NCI-H82 (cell line): ENCODE measurements around the gene DPP3.
"Not testable (repeated sequence)": the region's sequence is repeated elsewhere in the genome, so short reads cannot be mapped to it uniquely, and the experiment has no call there.

ENCODE experiments used
- DNase-seq: peaks from one replicate; lab custom pipeline; 2025; lab: John Stamatoyannopoulos, UW

The DPP3 gene

DNA sequence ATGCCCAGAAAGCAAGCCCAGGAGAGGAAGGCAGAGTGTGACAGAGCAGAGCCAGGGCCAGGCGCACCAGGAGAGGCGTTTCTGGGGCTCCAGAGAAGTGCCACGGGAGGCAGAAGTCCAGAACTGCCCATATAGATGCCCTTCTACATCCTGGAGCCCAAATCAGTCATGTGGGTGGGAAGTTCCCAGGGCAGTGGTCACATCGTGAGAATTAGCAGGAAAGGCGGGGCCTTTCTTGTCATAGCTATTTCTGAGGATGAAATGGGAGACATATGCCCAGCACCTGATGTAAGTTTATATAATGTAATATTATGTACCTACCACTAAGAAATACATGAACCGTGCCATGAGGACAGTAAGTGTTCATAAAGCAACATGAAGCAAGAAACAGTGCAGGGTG, 52.5 kb downstream of the DPP3 start:
- no peak for DNase-seq

DNA sequence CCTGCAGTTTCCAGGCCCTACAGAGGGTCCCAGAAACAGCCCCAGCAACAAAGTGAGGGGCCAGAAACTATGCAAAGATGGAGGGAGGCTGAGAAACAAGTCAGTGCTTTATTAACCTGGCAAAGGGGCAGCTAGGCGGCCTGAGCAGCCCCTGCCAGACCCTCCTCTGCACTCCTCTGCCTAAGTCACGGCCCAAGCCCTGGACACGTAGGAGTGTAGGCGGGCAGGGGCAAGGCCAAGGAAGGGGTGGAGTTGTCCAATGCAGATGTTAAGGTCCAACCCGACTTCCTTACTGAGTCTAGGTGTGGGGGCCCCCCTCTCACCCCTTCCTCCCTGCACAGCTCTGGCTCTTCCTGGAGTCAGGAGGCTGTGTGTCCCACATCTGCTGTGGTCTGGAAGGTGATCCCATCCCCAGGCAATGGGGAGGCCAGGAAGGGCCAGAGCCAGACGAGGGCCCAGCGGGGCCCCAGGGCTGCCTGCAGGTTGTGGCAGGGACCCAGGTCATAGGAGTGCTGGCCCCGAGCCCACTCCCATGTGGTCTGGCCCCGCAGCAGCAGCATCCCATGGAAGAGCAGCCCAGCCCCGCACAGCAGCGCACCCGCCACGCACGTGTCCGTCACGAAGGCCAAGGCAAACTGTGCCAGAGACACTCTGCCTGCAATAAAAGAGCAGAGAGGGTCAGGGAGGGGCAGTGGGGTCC, 59.1 kb downstream of the DPP3 start:
- DNase-seq, result no peak

DNA sequence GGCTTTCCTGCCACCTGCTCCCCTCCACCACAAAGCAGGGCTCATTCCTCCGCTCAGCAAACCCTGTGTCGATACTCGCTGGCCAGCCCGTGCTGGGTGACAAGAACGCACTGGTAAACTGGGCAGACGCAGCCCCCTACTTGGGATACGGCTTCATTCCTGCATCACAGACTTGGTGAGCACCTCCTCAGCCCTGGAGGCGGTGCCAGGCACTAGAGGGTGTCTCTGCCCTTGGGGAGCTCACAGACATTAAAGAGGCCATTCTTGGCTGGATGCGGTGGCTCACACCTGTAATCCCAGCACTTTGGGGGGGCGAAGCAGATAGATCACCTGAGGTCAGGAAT, 59.6 kb downstream of the DPP3 start:
- DNase-seq, result no peak

DNA sequence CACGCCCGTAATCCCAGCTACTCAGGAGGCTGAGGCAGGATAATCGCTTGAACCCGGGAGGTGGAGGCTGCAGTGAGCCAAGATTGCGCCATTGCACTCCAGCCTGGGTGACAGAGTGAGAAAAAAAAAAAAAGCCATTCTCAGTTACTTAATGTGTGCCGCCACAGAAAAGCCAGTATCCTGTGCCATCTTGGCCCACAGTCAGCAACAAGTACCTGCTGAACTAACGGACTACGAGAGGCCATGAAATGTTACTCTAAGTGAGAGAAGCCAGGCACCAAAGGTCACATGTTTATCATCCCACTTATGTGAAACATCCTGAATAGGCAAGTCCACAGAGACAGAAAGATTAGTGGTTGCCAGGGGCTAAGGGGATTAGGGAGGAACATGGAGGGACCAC, 60.4 kb downstream of the DPP3 start:
- peak; percentile 52 for DNase-seq

DNA sequence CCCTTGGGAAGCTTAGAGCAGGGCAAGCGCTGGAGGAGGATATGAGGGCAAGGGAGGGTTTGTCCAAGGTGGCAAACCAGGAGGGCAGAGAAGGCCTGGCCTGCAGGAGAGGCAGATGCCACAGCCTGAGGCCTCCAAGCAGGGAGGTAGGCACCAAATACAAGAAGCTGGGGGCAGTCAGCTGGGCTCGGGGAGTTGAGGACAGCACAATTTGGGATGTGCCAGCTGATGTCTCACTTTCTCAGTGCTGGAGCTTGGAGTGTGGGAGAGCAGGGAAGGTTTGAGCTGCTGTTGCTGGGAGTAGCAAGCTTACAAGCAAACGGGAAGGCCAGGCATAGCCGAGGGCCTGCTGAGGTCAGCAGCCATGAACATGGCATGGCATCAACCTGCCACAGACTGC, 61.7 kb downstream of the DPP3 start:
- no peak for DNase-seq

DNA sequence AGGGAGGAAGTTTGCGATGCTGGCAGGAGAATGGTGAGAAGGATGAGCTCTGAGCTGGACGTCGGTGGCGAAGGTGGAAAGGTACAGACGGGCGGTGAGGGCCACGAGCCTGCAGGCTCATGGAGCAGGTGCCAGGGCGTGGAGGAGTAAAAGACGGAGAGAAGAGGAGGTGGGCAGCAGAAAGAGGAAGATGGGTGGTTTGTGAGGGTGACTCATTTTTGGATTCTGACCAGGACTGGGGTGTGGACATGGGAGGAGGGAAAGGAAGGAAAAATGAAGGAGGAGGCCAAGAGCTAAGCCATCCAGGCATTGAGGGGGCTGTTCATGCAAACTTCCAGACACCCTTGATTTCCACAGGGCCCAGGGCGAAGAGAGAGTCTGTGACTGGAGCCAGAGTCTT, 62.1 kb downstream of the DPP3 start:
- no peak for DNase-seq

- DNase-seq, result peak; percentile 71
These were observed 63.3 kb downstream of the DPP3 start for GRCh38 chr11:66543263-66544107.

DNA sequence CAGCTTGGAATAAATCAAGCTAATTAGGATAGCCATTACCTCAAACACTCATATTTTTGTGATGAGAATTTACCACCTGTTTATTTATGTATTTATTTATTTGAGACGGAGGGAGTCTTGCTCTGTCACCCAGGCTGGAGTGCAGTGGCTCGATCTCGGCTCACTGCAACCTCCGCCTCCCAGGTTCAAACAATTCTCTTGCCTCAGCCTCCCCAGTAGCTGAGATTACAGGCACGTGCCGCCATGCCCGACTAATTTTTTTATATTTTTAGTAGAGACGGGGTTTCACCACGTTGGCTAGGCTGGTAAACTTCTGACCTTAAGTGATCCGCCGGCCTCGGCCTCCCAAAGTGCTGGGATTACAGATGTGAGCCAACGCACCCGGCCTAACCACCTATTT, 64.7 kb downstream of the DPP3 start:
- DNase-seq, result not testable (repeated sequence)

DNA sequence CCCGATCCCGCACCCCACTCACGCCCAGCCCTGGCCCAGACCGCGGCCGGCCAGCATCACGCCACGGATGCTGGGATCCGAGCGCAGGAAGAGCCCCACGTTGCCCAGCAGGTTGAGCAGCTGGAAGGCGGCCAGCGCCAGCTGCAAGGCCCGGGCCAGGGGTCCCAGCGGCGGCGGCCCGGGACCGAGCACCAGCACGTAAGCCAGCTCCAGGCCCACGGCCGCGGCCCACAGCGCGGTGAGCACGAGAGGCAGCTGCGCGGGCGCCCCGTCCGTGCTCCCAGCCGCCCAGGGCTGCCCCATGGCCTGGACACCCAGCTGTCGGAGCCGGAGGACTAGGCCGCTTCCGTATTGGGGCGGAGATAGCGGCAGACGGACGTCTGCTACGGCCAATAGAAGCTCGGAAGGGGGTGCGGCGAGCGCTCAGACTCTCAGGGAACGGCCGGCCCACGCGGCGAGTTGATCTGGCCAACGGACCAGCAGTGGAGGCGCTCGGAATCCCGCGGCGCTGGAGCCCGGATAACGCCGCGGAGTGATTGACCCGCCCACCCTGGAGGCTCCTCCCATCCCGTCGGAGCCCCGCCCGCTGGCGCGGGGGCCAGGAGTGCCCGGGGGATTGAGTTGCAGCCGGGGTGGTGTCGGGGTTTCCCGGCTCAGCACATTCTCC, 65.6 kb downstream of the DPP3 start, which contains the start of gene ZDHHC24:
ZDHHC24 (minus strand) TSS at position 348 of the 667 bp plus-strand sequence; CDS start at position 303, 45 bp downstream.
- peak; percentile 97 for DNase-seq

DNA sequence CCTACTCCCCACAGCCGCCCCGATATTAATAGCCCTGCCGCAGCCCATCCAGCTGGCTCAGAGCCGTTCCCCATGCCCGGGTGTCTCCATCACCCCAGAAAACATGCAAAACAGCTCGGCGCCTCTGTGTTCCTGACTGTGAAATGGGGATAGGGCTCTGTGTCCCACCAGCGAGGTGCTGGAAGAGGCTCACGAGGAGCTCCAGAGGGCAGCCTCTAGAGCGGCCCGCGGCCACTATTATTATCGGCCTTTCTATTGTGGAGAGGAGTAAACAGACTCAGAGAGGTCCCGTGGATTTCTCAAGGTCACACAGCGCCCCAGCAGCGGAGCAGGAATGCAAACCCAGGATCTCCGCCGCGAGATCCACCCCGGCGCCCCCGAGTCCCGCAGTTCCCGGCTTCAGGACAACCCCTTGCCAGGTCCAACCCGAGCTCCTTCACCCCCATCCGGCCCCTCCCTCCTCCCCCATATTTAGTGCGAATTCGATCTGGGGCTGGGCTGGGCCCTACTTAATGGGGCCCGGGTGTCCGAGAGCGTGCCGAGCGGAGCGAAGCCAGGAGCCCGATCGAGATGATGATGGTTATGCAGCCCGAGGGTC, 66.2 kb downstream of the DPP3 start, which contains the start of gene ACTN3:
ACTN3 (plus strand) TSS at position 536 of the 598 bp plus-strand sequence; CDS start at position 571, 35 bp downstream.
- DNase-seq, result no peak

GRCh38 chr11:66546966-66547661, 66.9 kb downstream of the DPP3 start:
- peak; percentile 29 for DNase-seq

DNA sequence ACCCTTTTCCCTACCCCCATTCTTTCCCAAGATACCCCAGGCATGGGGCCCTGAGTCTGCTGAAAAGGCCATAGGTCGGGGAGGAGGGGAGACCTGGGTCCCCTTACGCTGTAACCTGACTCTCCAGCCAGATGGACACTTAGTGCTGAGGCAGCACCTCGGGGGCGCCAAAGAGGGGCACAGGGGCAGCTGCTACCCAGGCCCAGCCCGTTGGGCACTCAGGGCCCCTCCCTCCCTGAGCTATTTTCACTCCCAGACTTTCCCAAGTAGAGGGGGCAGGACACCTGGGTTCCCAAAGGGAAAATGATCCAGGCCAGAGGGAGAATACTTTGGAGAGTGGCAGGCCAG, 67.4 kb downstream of the DPP3 start:
- DNase-seq, result no peak

DNA sequence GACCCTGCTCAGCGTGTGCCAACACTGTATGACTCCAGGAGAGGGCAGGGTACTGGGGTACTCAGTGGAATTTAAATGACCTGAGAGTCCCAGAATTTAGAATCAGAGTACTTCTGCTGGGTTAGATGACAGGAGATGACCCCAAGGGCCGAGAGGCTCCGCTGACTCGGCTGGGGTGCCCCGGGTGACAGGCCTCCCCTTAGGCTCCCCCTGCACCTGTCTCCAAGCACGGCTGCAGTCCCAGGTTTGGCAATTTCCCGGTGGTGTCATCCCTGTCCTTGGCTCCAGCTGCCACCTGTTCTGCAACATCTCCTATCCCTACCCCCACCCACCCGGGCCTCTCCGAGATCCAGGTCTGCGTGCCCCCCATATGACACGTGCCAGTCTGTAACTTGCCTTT, 67.8 kb downstream of the DPP3 start:
- no peak for DNase-seq

DNA sequence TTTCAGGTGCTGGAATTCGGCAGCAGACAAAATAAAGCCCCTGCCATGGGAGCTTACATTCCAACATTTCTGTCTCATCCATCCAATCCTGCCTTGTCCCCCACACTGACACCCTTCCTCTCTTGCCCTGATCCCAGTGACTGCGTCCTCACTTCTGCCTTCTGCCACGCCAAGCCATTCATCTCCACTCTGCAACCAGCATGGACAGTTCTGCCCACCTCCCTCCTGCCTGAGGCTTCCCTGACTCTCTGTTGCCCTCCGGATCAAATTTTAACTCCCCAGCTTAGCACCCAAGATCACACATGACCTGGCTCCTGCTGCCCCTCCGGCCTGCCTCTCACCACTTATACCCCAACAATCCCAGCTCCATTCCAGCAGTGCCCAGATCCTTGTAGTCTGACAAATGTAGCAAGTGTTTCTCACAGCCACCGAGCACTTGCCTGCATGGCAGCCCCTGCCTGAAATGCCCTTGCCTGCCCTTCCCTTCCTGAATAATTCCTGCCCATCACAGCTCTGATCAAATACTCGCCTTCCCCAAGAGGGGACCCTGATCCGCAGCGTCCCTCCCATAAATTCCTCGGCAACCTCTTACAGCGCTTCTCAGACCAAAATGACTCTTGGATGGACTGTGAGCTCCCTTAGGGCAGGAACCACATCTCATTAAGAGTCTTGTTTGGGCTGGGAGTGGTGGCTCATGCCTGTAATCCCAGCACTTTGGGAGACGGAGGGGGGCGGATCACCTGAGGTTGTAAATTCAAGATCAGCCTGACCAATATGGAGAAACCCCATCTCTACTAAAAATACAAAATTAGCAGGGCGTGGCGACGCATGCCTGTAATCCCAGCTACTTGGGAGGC, 68.8 kb downstream of the DPP3 start:
- no peak for DNase-seq

DNA sequence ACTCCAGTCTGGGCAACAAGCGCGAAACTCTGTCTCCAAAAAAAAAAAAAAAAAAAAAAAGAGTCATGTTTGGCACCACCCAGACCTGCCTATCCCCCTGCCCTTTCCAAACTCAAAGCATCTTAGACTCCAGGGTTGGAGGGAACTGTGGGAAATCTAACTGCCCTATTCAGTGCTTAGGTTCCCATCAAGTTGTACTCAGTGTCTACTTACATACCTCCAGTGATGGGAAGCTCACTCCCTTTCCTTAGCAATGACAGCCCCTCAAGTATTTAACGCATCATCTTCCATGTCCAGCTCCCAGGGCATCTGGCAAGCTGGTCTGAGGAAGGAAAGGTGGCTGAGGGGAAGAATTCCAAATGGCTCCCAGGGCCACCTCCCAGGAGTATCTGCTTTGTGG, 69.5 kb downstream of the DPP3 start:
- no peak for DNase-seq

DNA sequence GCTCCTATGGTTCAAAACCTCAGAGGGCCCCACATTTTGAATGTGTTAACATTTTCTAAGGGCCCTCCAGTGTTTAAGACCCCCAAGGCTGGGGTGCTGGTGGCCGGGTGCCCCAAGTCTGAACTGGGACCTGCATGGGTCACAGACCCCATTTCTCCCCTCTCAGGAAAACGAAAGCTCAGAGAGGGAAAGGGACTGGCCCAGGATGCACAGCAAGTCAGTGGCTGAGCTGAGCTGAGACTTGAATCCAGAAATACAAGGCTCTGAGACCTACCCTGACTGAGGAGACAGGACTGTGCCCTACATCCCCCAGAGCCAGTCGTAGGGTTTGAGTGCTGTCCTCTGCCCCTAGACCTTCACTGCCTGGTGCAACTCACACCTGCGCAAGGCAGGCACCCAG, 70.7 kb downstream of the DPP3 start:
- no peak for DNase-seq

GRCh38 chr11:66554602-66555001, 74.4 kb downstream of the DPP3 start:
- no peak for DNase-seq

DNA sequence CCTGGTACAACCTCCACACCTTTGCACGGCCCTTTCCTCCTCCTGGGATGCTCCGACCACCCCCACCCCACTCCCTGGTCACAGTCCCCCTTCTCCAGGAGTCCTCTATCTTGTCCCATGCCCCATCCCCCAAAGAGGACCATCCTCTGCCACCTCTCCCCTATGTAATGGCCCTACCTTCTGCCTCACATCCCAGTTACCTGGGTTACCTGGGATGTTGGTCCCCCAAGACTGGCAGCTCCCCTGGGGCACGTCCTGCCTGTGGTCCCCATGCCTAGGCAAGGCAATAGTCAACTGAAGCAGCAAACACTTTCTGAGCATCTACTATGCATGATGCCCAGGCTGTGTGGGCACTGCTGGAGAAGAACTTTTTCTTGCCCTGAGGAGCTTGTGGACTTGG, 75.2 kb downstream of the DPP3 start:
- DNase-seq, result no peak

GRCh38 chr11:66556086-66556485, 75.9 kb downstream of the DPP3 start:
- DNase-seq, result no peak

DNA sequence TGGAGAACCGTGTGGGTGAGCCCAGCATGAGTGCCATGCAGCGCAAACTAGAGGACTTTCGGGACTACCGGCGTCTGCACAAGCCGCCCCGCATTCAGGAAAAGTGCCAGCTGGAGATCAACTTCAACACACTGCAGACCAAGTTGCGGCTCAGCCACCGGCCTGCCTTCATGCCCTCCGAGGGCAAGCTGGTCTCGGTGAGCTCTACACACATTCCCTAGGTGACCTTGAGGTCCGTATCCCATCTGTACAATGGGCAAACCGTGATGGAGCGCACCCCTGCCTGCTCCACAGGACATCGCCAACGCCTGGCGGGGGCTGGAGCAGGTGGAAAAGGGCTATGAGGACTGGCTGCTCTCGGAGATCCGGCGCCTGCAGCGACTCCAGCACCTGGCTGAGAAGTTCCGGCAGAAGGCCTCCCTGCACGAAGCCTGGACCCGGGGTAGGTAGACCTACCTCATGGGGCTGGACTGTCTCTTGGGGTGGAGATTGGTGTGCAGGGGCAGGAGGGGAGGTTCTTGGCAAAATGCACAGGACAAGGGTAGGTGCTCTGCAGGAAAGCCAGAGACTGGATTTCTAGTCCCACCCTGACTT, 77.6 kb downstream of the DPP3 start:
- DNase-seq, result no peak
